GM10266 (cell line): ENCODE results near the gene MRPS2.

Experiments used
- DNase-seq: peaks from one replicate; pipeline ENCODE4 v3.0.0; 2012; ENCODE audit errors: extremely low spot score
- CTCF ChIP-seq: IDR thresholded peaks from 2 replicates; pipeline ENCODE4 v1.5.1; 2012; ENCODE audit warnings: mild to moderate bottlenecking, low read depth; ENCODE audit not compliant: control insufficient read depth, insufficient read depth; ENCODE audit errors: missing control alignments

The MRPS2 gene

GRCh38 chr9:135492886-135493669 is 7.4 kb upstream of the MRPS2 start:
- no peak for TF ChIP-seq CTCF
- no peak for DNase-seq

- DNase-seq, result no peak
- TF ChIP-seq CTCF, result no peak
These were observed 5.5 kb upstream of the MRPS2 start for GRCh38 chr9:135494791-135495559.

GRCh38 chr9:135498381-135499126 is 1.9 kb upstream of the MRPS2 start:
- no peak for DNase-seq
- TF ChIP-seq CTCF, result no peak

GRCh38 chr9:135499326-135500070 is 984 bp upstream of the MRPS2 start:
- DNase-seq, result peak; percentile 87
- no peak for TF ChIP-seq CTCF

- no peak for DNase-seq
These were observed 384 bp upstream of the MRPS2 start for GRCh38 chr9:135500071-135500524.

More at GRCh38 chr9:135500071-135500524, 384 bp upstream of the MRPS2 start:
- no peak for TF ChIP-seq CTCF
